Tibial nerve (tissue), 3 donors: ENCODE results near the gene ADGRB3.

ENCODE experiments used
- CTCF ChIP-seq, 5 experiments: fragments of 200-600 bp in 3 of 5; fragments of 450-650 bp in 2 of 5; sonication (generic) in 3 of 5; IDR thresholded peaks; one replicate each; pipeline ENCODE4 v1.5.1; 2016 to 2019; ENCODE audit warnings: antibody characterized with exemption in 5 of 5, mild to moderate bottlenecking in 3 of 5, moderate library complexity in 2 of 5
- POLR2A ChIP-seq, 2 donors: fragments of 450-650 bp; IDR thresholded peaks; one replicate each; pipeline ENCODE4 v1.6.1; 2017; ENCODE audit warnings: antibody characterized with exemption in 2 of 2, mild to moderate bottlenecking in 2 of 2, moderate library complexity in 2 of 2

- TF ChIP-seq CTCF (IDR thresholded peaks at IDR 0.05) (peak in 1 of 5 experiments; percentile 3), POLR2A (IDR thresholded peaks at IDR 0.05) (no peak)
Measured at GRCh38 chr6:68968301-68968649, 333.2 kb downstream of the ADGRB3 start.
